Measurements from ENCODE around the gene SLC2A11.
"Not testable (repeated sequence)": the region's sequence is repeated elsewhere in the genome, so short reads cannot be mapped to it uniquely, and the experiment has no call there.

SLC2A11 gene

GRCh38 chr22:23892706-23893105 is 35.0 kb downstream of the SLC2A11 start:
- DNase-seq, result no peak

GRCh38 chr22:23893121-23893944 is 35.7 kb downstream of the SLC2A11 start:
- DNase-seq, result no peak

GRCh38 chr22:23893945-23894709 is 36.5 kb downstream of the SLC2A11 start, which contains the start of gene MIF:
Gene MIF (plus strand): TSS chr22:23894383. CDS start chr22:23894475, 92 bp downstream.
- peak; percentile 90 for DNase-seq

DNA sequence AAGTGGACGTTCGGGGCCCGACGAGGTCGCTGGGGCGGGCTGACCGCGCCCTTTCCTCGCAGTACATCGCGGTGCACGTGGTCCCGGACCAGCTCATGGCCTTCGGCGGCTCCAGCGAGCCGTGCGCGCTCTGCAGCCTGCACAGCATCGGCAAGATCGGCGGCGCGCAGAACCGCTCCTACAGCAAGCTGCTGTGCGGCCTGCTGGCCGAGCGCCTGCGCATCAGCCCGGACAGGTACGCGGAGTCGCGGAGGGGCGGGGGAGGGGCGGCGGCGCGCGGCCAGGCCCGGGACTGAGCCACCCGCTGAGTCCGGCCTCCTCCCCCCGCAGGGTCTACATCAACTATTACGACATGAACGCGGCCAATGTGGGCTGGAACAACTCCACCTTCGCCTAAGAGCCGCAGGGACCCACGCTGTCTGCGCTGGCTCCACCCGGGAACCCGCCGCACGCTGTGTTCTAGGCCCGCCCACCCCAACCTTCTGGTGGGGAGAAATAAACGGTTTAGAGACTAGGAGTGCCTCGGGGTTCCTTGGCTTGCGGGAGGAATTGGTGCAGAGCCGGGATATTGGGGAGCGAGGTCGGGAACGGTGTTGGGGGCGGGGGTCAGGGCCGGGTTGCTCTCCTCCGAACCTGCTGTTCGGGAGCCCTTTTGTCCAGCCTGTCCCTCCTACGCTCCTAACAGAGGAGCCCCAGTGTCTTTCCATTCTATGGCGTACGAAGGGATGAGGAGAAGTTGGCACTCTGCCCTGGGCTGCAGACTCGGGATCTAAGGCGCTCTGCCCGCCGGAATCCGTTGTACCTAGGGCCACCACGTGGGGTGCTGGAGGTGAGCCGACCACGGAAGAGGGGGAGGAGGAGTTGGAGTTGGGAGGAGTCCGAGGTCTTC is 37.3 kb downstream of the SLC2A11 start:
- DNase-seq, result peak; percentile 33

GRCh38 chr22:23895599-23896144 is 38.0 kb downstream of the SLC2A11 start:
- no peak for DNase-seq

- DNase-seq, result no peak
Observed at GRCh38 chr22:23896166-23896522, 38.5 kb downstream of the SLC2A11 start.

DNA sequence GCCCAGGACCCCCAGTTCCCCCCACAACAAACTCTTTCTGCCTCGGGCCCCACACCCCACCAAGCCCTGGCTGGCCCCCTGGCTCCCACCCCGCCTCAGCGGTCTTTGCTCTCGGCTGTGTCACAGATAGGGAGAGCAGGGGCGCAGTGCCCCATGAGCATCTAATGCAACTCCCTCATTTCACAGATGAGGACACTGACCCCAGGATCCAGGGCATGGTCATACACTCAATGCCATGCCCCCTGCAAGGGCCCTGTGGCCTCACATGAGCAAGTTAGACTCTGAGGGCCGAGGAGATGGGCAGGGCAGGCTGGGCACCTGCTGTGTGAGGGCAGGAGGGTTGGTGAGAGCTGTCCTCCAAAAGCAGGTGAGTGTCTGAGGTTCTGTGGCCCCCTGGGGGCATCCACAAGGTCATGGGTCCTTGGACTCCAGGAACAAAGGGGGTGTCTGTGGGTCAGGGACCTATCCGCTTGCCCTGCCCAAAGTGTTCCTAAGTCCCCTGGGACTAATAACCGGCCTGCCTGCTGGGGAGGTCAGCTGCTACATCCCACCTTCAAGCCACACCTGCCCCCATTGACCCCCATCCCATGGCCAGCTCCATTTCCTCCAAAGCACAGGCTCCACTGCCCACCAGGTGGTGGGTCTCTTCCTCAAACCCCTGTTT is 39.0 kb downstream of the SLC2A11 start:
- DNase-seq, result no peak

DNA sequence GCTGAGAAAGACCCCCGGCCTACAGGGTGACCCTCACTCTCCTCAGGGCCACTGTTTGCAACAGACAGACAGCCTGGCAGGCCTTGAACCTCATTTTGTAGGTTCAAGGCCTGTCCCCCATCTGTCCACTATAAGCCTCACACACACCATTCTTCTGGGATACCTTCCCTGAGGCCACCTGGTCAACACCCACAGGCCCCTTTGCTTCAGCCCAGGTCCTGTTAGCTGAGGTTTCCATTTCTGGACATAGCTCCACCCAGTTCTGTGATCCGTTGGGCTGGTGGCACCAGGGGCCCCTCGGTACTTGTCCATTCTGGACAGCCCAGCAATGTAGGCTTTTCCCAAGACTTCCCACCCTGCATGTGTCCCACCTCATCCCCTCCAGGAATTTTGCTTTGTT is 39.6 kb downstream of the SLC2A11 start:
- DNase-seq, result no peak

DNA sequence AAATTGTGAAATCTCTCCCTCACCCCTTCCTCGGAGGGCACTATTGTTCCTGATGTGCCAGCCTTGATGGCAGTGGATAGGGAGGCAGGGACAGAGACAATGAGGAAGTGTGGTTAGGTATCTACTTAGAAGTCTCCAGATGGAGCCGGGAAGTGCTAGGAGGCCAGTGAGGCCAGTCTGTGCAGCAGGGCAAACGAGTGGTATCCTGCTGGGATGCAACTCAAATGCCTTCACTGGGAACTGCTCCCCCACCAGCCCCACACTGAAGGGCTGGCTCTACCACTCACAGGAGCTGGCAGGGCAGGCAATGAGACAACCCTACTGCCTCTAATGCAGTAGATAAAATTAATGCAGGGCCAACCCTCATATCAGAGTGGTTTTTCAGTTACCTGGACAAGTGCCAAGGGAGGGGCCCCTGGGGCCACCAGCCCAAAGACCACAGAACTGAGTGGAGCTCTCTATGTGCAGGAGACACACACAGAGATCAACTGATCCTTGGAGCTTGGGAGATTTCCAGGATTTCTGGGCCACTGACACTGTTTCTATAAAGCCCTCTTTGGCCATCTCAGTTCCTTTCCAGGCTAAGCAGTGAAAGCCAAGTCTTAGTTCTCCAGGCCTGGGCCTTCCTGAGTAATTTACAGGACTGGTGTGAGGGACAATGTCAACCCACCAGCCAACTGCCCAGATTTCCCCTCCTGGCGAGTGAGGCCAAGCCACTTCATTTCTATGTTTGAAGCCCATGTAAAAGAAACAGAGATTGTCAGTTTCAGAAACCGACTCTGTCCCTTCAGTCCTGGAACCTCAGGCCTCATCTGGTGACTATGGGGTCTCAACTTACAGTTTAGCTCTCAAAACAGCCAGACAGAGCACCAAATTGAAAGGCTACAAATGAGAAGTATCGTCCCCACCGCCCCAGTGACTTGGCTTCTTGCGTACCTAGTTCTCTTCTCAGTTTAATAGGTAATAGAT is 40.6 kb downstream of the SLC2A11 start:
- DNase-seq, result no peak

DNA sequence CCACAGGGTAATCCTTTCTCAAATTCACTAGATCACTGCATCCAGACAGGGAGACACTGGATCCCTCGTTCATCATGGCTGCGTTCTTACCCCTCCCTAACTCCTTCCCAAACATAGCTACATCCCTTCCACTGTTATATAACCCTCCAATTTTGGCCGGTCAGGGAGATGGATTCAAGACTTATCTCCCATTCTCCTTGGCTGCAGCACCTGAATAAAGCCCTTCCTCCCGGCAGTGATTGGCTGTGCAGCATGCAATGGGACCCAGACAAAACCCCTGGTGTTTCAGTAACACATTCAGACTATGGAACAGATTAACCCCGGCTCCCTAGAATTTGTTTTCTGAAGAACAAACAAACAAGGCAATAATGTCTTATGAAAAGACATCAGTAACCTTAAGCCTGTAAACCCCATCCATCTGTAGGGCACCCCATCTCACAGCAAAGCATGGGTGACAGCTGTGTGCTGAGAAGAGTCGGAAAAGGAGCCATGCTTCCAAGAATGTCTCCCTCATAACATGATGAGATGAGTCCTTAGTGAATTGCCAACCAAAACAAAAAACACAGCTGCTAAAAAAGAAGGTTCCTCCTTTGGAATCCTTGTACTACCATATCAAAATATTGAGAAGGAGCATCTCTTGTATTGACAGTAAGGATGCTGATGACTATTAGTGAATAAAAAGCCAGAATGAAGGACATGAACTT is 41.5 kb downstream of the SLC2A11 start:
- no peak for DNase-seq

DNA sequence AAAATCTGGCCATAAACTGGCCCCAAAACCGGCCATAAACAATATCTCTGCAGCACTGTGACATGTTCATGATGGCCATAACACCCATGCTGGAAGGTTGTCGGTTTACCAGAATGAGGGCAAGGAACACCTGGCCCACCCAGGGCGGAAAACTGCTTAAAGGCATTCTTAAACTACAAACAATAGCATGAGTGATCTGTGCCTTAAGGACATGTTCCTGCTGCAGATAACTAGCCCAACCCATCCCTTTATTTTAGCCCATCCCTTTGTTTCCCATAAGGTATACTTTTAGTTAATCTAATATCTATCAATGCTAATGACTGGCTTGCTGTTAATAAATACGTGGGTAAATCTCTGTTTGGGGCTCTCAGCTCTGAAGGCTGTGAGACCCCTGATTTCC is 42.6 kb downstream of the SLC2A11 start:
- DNase-seq, result not testable (repeated sequence)

GRCh38 chr22:23901600-23901999 is 43.9 kb downstream of the SLC2A11 start:
- DNase-seq, result no peak

GRCh38 chr22:23903328-23903971 is 45.8 kb downstream of the SLC2A11 start:
- DNase-seq, result no peak

DNA sequence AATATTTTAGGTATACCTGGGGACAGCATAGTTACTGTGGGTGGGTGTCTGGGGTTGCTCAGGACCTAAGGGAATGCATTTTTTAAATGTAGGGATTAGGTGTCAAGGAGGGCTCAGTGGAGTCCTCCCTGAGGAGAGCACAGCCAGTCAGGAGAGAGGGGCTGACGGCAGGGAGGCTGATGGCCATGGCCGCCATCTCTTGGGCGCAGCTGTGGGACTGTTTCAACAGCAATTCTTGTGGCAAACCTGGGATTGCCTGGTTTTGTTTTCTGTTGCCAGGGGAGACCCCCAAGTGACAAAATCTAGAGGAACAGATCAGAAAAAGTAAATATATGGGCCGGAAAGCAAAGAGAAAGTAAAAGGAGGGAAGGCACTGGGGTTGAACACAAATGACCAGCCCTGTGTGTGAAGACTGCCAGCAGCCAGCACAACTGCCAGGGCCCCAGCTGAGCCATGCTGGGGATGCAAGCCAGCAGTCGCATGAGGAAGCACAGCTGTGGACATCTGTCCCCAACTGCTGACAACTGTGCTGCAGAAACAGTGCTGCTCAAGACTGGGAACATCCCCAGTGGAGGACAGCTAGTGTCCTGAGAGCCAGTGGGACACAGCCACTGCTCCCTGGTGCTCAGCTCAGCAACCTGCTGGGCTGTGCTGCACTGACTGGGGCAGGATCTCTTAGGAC is 47.0 kb downstream of the SLC2A11 start:
- no peak for DNase-seq

- no peak for DNase-seq
Observed at GRCh38 chr22:23906641-23907040, 49.0 kb downstream of the SLC2A11 start.

DNA sequence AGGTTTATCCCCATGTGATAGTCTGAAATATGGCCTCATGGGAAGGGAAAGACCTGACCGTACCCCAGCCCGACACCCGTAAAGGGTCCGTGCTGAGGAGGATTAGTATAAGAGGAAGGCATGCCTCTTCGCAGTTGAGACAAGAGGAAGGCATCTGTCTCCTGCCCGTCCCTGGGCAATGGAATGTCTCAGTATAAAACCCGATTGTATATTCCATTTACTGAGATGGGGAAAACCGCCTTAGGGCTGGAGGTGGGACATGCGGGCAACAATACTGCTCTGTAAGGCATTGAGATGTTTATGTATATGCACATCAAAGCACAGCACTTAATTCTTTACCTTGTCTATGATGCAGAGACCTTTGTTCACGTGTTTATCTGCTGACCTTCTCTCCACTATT is 49.7 kb downstream of the SLC2A11 start:
- DNase-seq, result not testable (repeated sequence)

GRCh38 chr22:23908587-23909205 is 51.0 kb downstream of the SLC2A11 start:
- DNase-seq, result no peak

- DNase-seq, result no peak
Observed at GRCh38 chr22:23909296-23909898, 51.7 kb downstream of the SLC2A11 start.
